NCI-H345 treated with DMSO at 0.1 percent for 48 hours (cell line): Measurements from ENCODE around the gene MBIP.

Experiments
- DNase-seq: peaks from one replicate; lab custom pipeline; 2025; ENCODE audit not compliant: unreplicated experiment; lab: John Stamatoyannopoulos, UW

Gene MBIP

GRCh38 chr14:36315159-36315853 lies 5.1 kb downstream of the MBIP start:
- peak; percentile 26 for DNase-seq

DNA sequence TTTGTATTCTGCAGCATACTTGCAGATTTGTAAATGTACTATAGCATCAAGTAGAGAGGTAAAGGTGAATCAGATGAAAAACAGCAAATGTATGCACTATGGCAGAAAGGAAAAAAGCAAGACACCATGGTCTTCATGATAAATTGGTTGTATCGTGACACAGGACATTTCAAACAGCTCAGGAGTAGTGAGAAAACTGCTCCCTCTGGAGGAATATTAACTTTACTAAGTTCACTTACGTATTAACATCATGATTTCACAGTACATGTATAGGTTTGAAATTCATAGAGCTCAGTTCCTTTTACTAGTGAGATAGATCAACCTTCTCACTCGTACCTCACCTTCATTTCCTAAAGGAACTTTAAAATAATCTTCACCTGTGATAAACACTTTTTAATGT lies 6.5 kb downstream of the MBIP start:
- DNase-seq, result peak; percentile 20

DNA sequence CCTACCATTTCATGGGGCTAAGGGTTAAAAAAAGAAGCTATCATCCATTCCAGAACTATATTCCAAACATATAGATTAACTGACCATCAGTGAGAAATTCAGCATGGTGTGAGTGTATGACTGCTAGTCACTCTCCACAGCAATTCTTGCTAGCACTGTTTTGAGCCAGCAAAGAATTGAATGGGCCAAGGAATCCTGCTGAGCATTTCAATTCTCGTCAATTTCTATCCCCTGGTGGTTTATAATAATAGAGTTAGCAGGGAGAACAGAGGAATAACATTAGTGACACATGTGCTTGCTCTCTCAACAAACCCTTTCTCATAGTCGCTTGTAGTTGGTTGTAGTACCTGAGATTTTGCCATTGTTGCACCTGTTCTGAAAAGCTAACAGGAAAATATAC lies 7.2 kb downstream of the MBIP start:
- peak; percentile 92 for DNase-seq

DNA sequence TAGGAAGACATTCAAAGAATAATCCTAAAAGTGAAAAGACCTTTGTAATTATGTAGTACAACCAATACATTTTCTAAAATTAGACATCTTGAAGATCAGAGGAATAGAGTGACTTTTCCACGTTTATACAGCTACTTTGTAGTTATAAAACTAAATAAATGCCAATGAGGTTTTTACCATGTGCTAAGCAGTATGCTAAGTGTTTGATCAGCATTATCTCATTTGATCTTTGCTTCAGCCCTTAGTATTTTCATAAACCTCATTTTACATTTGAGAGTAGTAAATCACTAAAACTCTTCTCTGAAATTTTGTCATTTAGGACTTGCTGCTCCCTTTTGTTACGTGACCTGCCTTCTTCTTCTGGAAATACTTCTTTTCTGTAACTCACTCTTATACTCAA lies 13.6 kb downstream of the MBIP start:
- no peak for DNase-seq

- DNase-seq, result no peak
Measured at GRCh38 chr14:36304895-36305294, 15.5 kb downstream of the MBIP start.

DNA sequence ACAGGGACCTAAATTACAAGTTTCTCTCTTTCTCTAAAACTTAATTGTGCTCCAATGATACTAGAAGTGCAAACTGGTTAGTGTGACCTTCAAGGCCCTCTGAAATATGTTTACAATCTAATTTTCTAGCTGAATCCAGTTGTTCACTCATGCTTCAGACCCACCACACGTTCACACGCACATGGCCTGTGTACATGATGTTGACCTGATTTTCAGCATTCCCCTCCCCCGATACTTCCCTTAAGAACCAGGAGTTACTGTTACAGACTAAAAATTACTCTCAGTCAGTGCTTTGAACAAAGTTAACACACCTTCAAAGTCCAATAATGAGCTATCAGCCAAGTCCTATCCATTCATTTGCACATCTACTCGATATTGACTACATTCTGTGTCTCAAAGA lies 16.5 kb downstream of the MBIP start:
- DNase-seq, result no peak

- DNase-seq, result no peak
Measured at GRCh38 chr14:36302823-36303222, 17.6 kb downstream of the MBIP start.

GRCh38 chr14:36301159-36301558 lies 19.3 kb downstream of the MBIP start:
- DNase-seq, result no peak

DNA sequence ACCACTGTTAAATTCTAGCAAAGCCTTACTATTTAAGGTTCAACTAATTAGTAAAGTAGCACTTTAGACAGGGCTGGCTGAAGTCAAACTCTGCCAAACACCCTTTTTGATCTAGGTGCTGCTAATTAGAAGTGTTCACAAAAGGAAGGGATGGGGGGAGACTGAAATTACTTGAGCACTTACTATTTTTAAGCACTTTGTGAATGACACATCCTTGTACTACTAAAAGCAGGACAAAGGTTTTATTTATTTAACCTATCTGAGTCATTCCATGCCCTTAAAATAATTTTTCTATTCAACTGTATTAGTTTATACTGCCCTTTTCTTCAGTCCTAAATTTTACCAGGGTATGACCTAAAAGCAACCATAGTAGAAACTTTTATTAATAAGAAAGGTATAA lies 20.1 kb downstream of the MBIP start:
- no peak for DNase-seq

DNA sequence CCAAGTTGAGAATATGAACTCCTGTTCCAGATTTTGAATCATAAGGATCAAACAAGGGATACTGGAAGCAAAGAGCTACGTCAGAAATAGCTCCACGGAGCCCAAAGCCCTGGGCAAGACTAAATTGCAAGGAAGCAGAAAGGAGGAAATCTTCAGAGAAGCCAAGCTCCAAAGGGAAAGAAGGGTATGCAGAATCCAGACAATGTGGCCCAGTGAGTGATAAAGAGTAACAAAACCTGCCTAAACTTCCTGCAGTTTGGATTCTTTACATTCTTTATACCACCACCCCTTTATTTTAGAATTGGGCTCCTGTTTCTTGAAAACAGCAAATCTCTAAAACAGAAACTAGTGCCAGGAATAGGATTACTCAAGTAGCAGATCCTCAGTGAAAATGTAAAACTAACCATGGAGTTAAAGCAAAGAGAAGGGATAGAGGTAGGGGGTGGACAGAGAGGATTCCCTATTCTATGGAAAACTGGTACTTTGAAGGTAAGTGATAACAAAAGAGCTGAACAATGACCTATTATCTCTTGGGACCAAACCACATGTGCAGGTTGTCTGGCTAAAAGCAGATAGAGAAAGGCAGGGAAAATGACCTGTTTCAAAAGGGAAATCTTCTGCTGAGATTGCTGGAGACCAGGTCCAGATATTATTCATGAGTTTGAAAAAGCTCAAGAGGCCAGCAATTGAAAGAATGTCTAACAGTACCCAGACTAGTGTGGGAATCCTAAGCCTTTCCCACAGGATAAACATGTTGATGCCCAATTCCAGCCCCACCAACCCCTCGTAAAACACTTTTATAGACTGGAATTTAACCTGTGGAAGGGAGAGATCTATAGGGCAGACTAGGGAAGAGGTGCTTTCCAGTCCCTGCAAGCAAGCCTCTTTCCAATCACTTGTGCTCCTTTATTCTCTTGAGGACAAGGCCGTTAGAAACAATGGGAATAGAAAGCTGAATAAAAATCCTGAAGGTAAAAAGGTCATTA lies 24.5 kb downstream of the MBIP start:
- no peak for DNase-seq

GRCh38 chr14:36294543-36294942 lies 25.9 kb downstream of the MBIP start:
- DNase-seq, result no peak

DNA sequence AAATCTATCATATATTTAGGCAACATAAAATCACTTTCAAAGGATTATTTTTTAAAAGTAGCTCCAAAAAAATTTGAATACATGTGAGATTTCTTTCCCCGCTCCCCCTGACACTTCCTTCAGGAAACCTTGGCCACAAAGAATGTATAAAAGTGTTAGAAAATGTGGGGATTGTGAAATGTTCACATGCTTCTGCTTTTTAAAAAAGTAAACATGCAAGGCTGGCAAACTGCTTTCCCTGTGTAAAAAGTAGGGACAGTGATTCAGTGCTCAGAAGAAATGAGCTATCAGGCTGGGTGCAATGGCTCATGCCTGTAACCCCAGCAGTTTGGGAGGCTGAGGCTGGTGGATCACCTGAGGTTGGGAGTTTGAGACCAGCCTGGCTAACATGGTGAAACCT lies 26.6 kb downstream of the MBIP start:
- no peak for DNase-seq

- no peak for DNase-seq
Measured at GRCh38 chr14:36289954-36290353, 30.5 kb downstream of the MBIP start.

- no peak for DNase-seq
Measured at GRCh38 chr14:36288496-36288895, 31.9 kb downstream of the MBIP start.

DNA sequence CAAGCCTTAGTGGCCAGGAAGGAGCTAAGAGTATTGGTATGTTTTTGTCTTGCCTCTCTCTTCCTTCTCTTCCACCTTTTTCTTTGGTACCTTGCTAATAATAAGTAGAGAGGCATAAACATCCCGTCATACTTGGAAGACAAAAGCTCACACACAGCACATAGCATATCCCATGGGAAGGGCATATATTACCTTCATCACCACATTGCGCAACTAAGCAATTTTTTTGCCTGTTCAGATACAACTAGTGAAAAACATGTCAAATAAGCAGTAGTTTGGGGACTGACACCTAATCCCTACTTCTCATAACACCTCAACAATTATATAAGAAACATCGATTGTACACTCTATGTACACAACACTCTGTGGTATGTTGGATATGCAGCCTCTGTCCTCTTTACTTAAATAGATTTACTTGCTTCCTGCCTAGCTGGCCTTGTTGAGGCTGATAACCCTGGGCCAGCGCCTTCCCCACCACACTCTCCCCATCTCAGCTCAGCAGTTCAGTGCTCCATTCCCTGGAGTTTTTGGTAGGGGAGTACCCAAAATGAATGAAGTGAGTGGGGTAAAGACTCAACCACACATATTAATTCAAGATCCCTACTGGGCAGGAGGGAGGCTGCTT lies 35.4 kb downstream of the MBIP start:
- DNase-seq, result no peak

DNA sequence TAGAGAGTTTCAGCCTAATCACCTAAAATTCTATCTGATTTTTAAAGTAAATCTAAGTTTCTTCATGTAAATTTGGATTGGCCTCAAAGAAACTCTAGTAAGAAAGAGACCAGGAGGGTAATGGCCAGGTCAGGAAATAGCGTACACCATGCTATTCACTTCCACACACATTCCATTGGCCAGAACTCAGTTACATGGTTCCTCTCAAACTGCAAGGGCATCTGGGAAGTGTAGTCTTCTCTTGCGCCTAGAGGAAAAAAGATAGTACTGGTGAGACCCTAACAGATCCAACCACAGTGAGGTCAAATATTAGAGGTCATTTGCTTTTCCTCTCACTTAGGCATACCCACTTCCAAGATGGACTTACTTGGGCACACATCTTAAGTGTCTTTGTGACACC lies 39.1 kb downstream of the MBIP start:
- no peak for DNase-seq

DNA sequence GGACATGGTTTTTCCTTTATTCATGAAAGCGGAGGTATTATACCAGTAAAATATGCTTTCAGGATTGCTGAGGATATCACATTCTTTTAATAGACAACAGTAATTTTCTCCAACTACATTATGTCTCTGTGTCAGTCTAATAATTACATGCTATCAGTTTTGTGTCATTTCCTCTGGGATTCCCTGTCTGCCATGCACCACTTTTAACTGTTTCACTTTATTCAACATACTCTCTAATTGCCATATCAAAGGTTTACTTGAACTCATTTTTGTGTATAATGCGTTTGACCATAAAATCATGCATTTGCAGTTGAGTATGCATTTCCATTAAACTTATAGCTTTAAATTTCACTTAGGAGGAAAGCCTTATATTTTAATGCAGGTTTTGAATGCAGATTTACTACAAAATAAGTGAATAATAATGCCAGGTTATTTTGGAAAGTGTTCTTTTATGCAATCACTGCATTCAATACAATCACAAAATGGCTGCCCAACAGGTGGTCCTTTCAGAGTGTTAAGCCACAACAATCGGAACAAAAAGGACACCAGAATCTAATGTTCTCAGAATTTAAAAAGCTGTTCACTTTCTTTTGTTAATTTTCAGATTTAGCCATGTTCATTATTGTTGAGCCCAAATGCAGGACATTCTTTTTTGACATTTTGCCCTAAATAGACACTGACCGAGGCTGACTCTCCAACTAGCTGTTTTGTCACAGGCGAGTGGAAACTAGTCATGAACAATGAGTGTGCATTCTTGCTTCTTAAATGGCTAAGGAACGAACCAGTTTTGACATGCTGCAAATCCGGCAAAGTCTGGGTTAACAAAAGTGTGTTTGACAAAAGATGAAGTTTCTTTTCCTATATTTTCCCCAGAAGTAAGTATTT lies 40.9 kb downstream of the MBIP start:
- no peak for DNase-seq

DNA sequence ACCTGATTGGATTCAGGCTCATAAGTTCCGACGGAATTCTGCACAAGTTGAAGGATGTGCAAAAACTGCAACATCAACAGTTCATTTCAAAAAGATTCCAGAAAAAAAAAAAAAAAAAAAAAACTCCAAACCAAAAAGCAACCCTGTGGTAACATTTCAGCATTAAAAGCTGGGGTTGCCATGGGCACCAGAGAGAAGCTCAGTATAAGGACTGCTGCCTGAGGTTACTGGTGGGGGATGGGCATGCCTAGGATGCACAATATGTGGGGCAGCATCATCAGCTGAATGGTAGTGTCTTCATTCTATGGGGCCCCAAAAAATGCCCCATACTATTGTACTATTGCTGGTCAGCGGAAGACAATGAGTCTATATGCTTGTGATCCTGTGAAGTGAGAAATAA lies 44.7 kb downstream of the MBIP start:
- no peak for DNase-seq

GRCh38 chr14:36271939-36272907 lies 48.2 kb downstream of the MBIP start:
- no peak for DNase-seq

DNA sequence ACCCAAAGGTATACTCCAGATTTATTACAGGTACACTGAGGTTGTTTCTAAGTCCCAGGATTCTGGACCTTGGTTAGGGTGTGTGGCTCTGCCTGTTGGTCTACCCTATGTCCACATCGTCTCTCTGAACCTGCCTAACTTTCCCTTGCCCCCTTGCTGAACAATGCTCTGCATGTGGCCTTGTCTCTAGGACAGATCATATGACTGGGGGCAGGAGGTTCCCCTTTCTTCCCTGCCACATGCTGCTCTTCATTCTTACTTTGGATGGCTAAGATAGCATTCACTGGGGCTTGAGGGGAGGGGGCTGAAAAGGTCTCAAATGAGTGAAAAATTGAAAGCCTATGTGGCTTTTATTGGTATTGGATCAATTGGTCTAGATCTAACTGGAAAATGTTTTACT lies 49.2 kb downstream of the MBIP start:
- DNase-seq, result no peak
